Measurements from ENCODE around the gene FAM120AOS.

FAM120AOS gene

DNA sequence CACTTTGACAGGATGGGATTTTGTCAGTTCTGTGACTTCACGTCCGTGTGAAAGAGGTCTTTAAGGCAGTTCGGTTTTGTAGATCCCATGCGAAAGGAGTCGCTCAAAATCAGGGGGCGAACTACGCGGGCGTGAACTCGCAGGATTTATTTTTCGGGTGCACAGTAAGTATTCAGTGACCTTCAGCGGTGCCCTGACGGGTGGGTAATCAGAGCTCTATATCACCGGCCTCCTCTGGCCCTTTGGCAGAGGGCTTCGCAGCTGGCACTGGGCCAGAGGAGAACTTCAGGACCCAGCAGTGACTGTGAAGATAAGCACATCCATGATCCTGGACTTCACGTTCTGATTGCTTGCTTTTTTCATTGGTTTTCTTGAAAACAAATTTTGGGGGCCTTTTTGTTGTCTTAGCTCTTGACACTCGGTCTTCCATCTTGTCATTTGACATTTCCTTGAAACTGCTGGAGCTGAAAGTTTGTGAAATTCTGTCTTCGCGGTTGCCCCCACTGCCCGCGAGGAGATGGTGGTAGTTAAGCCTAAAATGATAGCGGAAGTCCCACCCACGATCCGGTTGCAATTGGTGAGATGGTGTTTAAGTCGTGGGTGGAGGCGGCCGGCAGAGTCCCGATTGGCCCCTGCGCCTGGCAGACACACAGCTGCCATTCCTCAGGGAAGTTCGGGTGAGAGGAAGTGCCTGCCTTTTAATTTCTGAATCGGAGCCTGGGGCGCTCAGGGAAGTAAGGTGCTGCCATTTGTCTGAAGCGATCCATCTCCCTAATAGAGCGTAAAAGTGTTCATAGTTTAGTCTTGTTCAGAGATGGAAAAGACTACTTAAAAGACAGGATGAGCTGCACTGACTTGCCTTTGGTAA lies at the start of gene FAM120AOS:
FAM120AOS (minus strand) TSS at position 535 of the 868 bp plus-strand sequence. CDS start 872 bp downstream, outside the sequence.
- DNase-seq: peak; percentile 96 to 97 (median 96)

DNA sequence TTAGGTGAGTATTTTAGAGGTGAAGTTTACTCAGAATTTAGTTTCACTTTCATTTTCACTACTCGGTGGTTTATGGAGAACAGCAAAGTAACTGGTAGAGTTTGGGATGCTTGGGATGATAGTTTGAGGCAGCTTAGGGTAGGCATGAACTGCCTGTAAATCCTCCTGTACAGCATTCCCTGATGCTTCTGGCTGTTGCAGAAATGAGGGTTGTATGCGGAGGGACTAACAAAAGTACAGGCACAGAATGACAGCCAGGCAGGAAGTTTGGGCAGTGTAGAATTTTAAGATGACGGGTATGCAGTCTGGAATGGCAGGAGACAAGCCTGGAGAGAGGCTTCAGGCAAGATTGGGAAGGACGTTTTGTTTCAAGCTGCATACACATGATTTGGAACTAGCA lies 48.0 kb upstream of the FAM120AOS start:
- DNase-seq: peak in 1 of 3 donors; percentile 34

DNA sequence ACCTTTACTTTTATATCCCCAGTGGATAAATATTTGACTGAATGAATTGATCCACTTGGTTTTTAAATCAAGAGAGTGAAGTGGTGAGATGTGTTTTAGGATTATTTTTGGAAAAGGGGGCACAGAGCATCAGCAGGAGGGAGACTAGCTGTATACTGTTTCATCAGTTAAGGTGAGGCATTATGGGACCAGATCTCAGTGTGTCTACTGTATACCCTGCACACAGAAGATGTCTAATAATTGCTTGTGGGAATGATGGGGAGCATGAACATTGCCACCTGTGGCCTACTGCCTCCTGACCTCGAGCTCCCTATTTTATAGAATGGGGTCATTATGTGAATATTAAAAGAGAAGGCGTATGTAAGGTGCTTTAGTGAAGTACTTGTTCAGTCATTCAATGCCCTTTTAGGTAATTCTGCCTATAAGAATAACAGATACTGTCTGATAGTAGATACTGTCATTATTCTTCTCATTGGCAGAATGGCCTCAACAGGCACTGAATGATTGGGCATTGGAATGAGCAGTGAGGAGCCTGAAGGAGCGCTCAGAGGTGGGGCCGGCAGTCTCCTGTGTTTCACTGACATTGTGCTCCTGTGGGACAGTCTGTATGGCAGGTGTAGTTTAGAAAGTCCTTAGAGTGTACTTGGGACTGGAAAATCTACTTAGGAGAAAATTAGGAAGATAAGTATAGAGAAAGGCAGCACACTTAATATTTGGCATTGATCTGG lies 47.4 kb upstream of the FAM120AOS start:
- DNase-seq: no peak

DNA sequence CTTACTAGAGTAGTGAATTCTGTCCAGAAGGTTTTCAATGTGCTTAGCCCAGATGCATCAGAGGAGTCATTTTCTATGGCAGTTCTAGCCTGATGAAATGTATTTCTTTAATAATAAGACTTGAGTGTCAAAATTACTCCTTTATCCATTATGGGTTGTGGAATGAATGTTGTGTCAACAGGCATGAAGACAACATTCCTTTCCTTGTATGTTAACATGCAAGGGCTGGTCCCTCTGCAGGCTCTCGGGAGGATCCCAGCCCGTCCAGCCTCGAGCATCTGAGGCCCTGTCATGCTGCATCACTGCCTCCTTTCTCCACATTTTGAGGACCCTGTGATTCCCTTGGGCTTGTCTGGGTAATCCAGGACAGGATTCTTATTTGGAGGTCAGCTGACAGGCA lies 42.9 kb upstream of the FAM120AOS start:
- no peak for DNase-seq

DNA sequence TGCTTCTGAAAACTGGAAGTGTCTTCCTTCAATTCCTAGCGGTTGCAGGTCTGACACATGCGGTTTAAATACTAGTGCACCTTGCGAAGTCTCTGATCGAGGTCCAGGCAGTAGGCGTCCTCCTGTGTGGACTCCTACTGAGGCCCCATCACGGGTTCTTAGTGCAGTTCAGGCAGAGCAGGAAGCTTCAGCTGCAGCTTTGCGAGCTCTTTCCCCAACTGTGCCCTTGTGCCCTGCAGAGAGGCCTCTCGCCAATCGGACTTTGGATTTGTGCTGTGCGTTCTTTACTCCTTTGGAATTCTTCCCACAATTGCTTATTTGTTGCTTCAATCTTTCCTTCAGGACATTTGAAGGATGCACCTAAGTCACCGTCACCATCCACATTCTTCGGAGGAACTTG lies 40.6 kb upstream of the FAM120AOS start:
- DNase-seq: no peak

DNA sequence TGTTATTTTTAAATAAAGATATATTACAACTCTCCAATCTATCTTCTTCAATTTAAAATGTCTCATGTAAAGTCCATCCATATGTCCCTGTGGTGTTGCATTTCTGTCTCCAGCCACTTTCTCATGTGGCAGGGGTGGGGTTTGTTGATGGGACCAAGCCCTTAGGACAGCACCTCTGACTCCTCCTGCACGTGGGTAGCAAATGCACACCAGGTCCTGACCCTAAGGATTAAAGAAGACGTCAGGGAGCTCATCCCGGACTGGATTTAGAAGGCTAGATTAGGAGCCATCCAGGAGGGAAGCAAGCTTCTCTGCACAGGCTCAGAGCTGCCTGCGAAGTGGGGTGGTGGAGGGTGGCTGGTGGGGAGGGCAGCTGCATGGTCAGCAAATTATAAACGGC lies 38.9 kb upstream of the FAM120AOS start:
- no peak for DNase-seq

DNA sequence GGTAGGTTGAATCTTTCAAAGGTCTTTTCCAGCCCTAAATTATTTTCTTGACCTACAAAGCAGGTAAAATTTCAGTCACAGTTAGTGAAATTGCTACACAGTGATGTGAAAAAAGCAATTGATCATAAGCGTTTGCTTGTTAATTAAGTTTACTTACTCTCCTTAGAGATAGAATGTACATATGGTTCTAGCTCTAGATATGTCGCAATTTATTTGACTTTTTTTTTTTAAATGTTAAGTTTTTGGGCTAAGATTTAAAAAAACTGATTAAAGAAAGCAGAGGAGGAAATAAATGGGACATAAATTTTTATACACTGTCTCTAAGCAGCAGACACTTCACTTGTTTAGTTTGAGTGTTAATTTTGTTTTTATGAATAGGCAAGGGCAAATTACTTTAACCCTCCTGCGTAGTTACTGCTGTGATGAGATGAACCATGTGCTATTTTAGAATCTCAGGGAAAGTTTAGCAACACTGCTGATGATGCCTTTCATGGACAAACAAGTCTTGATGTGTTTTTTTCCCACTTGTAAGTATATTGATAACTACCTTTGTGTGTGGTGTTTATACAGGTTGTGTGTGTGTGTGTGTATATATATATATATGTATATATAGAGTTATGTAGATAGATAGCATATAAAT lies 38.3 kb upstream of the FAM120AOS start:
- no peak for DNase-seq

DNA sequence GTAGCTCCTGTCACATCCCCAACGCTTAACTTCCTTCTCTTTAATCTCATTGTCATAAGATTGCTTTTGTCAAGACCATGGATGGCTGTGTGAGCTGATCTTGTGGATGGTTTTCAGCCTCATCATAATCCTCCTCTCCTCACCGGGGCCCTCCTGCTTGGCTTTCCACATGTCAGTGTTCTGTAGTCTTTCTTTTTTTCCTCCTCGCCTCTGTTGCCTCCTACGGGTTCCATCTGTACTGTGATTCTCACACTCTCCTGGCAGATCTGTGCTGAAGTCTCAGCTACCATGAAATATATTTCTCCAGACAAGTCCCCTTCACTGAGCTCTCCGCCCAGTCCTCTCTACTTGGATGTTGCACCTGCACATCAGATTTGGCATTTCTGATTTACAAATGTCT lies 34.9 kb upstream of the FAM120AOS start:
- no peak for DNase-seq

DNA sequence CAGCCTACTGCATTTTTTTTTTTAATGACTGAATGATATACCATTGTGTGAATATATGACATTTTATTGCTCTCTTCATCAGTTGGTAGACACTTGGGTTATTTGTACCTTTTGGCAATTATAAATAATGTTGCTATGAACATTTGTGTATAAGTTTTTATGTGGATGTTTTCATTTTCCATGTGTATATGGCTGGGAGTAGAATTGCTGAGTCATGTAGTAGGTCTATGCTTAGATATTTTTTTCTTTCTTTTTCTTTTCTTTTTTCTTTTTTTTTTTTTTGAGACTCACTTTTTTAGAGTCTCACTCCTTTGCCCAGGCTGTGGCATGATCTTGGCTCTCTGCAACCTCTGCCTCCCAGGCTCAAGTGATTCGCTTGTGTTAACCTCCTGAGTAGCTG lies 32.9 kb upstream of the FAM120AOS start:
- DNase-seq: no peak

DNA sequence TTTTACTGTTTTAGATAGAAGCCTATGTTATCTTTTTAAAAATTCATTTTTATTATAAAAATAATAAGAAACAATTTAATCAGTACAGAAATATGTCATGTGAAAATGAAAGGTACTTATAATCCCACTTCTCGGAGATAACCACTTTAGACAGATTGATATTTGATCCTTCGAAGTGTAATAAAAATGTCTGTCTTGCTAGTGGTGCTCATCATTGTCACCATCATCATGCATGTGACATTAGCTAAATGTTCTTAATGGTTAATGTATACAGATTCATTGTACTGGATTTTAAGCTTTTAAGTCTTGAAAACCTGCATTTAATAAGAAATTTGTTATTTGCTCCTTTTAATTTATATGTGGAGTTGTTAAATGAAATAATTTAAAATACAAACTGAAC lies 30.1 kb upstream of the FAM120AOS start:
- DNase-seq: no peak

DNA sequence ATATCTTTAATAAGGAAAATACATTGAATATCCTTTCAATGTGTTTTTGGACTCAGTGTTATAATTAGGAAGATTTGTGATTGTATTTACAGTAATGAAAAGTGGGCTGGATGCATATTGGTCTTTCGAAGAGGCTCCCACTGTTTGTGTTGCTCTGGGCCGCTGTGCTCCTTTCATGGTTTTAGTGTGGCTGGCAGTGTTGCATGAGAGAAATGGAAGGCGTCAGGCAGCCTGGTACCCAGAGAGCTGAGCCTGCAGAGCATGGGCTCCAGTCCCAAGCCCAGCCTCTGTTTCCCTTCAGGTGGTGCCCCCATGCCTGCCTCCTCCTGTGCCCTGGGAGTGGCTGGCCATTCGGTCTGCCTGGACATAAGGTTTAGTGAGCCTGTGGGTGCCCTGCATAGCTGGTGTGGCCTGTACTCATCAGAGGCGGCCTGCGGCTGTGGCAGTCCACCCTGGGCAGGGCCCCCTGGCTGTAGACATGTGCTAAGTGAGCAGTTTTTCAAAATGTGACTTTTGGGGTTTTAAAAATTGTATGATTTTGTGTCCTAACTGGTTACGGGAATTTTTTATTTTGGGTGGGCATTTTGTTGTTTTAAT lies 27.4 kb upstream of the FAM120AOS start:
- no peak for DNase-seq

DNA sequence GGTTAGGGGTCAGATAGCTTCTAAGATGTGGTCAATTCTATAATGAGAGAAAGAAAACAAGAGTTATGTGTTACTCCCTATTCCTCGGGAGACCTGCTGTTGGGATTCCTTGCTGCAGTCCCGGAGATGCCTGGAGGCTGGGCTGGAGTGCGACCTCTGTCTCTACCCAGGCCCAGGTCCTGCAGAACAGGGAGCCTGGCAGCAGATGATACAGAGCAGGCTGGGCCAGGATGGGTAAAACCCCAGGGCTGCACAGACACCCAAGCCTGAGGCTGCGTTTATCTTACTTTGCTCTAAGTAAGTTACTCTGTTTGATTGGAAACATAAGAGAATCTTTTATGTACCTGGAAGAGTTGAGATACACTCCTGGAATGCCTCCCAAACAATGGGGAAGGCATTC lies 26.9 kb upstream of the FAM120AOS start:
- no peak for DNase-seq

DNA sequence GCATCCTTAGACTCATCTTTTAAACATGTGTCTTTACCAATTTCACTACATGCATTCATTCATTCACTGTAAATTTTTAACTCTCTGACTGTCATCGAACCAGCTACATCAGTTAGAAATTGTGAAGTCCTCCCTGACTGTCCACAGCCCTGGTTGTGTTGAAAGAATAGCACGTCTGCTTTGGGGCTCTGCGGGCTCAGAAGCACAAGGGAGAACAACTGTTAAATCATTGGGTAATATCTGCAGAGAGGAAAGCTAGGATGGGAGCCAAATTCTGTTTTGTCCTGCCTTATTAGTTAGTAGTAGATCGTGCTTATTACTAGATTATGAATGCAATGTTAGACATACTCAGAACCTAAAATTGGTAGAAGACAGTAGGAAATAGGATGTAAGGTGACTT lies 26.3 kb upstream of the FAM120AOS start:
- DNase-seq: no peak

DNA sequence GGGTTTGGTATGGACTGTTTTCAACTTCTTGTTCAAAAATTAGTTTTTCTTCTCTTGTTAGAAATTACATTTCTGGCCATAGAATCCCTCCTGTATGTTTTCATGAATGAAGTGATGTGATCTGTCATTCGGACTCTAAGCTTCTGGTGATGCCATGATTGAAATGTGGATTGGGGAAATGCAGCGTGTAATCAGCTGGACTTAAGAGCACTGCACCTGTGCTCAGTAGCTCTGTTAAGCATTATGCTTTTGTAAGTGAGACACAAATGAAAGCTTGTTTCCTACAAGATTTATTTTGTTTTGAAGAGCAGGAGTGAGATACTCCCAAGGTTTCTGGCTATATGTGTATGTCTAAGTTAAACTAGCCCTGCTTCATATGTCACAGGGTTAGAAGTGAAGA lies 24.0 kb upstream of the FAM120AOS start:
- no peak for DNase-seq

DNA sequence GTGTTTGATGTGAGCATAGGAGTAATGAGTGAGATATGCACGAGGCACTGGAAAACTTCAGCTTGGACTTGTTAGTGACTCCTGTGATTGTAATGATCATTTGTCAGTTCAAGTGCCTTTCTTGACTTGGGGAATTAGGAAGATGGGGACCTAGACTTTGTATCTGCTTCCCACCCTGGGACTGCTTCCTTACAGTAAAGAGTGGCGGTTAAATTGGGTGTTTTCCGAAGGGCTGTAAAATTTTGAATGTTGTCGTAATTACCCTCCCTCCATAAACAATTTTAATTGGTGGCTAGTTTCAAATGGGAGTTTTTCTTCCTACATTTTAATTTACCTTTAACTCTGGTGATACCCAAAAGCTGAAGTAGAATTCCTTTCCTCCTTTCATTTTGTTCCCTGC lies 23.5 kb upstream of the FAM120AOS start:
- no peak for DNase-seq

DNA sequence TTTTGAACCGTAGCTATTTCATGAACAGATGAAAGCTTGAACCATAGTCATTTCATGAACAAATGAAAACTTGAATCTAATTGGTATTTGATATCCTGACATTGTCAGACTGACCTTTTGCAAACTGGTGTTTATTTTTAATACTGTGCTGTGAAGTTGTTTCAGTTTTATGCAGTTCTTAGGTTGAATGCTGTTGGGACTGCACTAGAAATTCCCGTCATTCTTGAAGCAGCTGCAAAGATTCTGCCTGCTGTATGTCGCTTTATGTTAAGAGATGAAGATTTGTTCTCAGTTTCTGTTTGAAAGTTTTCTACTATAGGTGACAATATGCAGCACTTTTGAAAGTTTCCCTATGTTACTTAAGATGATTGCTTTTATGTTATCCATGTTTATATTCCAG lies 22.5 kb upstream of the FAM120AOS start:
- no peak for DNase-seq

DNA sequence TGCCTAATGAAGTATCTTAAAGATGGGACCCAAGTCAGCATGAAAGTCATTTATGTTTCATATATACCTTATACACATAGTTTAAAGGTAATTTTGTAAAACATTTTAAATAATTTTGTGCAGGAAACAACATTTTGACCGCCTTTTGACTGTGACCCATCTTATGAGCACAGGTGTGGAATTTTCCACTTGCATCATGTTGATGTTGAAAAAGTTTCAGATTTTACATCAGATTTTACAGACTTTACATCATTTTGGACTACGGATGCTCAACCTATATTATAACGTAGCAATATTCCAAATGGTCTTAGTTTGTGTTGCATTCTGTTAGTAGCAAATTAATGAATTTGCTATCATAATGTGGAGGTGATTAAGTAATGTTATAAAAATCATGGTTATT lies 21.7 kb upstream of the FAM120AOS start:
- no peak for DNase-seq

DNA sequence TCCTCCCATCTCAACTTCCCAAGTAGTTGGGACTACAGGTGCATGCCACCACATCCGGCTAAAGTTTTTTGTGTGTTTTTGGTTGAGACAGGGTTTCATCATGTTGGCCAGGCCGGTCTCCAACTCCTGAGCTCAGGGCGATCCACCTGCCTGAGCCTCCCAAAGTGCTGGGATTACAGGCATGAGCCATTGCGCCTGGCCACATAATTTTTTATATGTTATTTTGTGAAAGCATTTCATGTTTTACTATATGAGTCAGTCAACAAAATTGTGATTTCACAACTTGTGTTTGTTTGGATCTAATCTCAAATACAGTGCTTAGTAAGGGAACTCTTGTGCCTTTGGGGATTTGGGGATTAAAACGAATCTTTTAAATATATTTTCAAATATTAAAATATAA lies 20.0 kb upstream of the FAM120AOS start:
- DNase-seq: no peak

DNA sequence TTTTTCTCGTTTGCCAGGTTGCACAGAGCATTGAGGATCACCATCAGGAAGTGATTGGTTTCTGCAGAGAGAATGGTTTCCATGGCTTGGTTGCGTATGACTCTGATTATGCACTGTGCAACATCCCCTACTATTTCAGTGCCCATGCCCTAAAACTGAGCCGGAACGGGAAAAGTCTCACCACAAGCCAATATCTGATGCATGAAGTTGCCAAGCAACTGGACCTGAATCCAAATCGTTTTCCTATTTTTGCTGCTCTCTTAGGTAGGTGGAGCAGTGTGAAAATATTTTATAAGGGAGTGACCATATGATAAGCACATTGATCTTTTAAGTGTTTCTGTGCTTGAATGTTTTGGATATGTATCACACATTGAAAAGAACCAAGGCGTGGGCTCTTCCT lies 17.7 kb upstream of the FAM120AOS start:
- DNase-seq: no peak

DNA sequence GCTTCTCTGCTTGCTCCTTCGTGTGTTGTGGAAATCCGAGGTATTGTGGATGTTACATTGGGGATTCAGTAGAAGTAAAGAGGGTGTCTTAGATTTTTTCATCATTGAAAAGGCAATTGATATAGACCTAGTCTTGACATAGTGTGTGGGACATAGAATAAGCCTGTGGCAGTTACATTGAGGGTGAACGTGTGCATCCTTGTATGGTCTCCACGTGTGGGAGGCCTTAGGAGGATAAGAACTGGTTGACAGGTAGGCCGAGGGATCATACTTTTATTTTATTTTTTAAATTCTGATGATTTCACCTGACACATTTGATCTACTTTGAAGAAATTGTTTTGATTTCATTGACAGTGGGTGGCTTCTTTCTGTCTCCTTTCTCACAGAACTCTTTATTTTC lies 17.0 kb upstream of the FAM120AOS start:
- DNase-seq: no peak

DNA sequence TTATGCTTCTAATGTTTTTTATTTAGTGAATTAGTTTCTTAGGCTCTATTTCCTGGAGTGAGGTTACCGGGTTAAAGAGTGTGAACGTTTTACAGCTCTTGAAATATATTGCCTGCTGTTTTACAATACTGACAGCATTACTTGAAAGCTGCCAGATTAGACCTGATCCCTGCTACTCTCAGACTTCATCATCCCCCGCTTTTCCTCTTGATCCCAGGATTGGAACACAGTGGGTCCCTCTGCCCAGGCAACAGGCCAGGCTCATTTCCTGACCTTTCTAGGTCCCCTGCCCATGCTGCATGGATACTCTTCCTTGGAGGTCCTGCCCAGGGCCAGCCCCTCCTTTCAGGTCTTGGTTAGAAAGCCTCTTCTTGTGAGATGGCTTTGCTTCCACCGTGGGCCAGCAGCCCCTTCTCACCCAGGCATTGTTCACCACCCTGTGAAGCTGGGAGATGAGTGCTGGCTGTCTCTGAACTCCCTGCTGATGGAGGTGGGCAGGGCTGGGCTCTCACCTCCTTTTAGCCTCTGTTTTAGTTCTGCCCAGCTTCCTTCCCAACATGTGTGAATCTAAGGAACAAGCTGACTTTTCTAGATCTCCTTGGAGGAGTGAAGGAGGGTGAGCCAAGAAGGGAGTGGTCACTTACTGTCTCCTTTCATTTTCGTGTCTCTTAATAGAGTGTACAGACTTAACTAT lies 15.5 kb upstream of the FAM120AOS start:
- peak in 2 of 3 donors; percentile 18 to 35 for DNase-seq

DNA sequence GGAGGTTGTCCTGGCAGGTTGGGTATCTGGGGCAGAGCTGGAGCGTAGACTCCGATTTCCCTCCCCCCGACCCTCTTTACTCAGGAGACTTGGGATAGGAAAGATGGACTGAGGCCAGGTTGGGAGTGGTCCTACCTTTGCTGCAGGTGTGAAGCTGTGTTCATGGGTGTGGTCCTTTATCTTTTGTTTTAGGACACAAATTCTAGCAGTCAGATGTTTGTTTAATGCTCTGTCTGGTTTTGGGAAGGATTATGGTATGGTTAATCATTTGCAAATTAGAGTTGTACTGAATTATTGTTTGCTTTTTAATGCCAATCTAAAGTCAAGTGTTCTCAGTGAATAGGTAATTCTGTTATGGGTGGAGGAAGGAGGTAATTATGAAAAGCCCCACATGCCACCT lies 14.1 kb upstream of the FAM120AOS start:
- DNase-seq: no peak

DNA sequence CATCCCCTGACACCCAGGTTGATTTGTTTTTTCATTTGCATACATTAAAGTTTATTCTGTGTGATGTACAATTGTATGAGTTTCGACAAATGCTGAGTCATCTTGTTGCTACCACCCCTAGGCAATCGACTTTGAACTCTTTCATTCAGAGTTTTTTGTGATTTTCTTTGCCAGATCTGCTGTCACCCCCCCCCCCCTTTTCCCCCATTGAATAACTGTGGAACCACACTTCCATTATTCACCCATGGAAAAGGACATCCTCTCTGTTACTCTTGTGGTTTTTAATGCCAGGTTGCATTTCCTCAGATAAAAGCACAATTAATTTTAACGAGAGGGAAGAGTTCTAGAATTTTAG lies 13.7 kb upstream of the FAM120AOS start:
- no peak for DNase-seq
